ENCODE data around the gene FBXO47.
"Not testable (repeated sequence)": the region's sequence is repeated elsewhere in the genome, so short reads cannot be mapped to it uniquely, and the experiment has no call there.

Gene FBXO47

GRCh38 chr17:38920374-38921291, 46.6 kb downstream of the FBXO47 start:
- no peak for FAIRE-seq

- no peak for FAIRE-seq
Observed at GRCh38 chr17:38919316-38920078, 47.7 kb downstream of the FBXO47 start.

- FAIRE-seq = no peak
Observed at GRCh38 chr17:38918916-38919315, 48.3 kb downstream of the FBXO47 start.

- no peak for FAIRE-seq
Observed at GRCh38 chr17:38918129-38918913, 48.9 kb downstream of the FBXO47 start.

GRCh38 chr17:38917259-38917658, 49.9 kb downstream of the FBXO47 start:
- no peak for FAIRE-seq

GRCh38 chr17:38916771-38917170, 50.4 kb downstream of the FBXO47 start:
- no peak for FAIRE-seq

GRCh38 chr17:38915639-38915995, 51.6 kb downstream of the FBXO47 start:
- no peak for FAIRE-seq

GRCh38 chr17:38914741-38915638, 52.2 kb downstream of the FBXO47 start:
- no peak for FAIRE-seq

GRCh38 chr17:38912221-38912813, 54.9 kb downstream of the FBXO47 start:
- no peak for FAIRE-seq

GRCh38 chr17:38911731-38912081, 55.5 kb downstream of the FBXO47 start:
- not testable (repeated sequence) for FAIRE-seq

- FAIRE-seq = no peak
Observed at GRCh38 chr17:38911081-38911730, 56.0 kb downstream of the FBXO47 start.

- FAIRE-seq = no peak
Observed at GRCh38 chr17:38910325-38910724, 56.9 kb downstream of the FBXO47 start.

GRCh38 chr17:38908676-38909181, 58.5 kb downstream of the FBXO47 start:
- FAIRE-seq = no peak

- FAIRE-seq = no peak
Observed at GRCh38 chr17:38907930-38908675, 59.1 kb downstream of the FBXO47 start.

GRCh38 chr17:38906460-38907228, 60.6 kb downstream of the FBXO47 start:
- FAIRE-seq = no peak

GRCh38 chr17:38905375-38905774, 61.8 kb downstream of the FBXO47 start:
- FAIRE-seq = no peak

GRCh38 chr17:38904892-38905291, 62.3 kb downstream of the FBXO47 start:
- FAIRE-seq = no peak

- FAIRE-seq = no peak
Observed at GRCh38 chr17:38903404-38903803, 63.8 kb downstream of the FBXO47 start.

GRCh38 chr17:38900978-38901656, 66.1 kb downstream of the FBXO47 start:
- no peak for FAIRE-seq
